Activated CD8-positive, alpha-beta T cell treated with anti-CD3 and anti-CD28 coated beads for 36 hours (primary cell): ENCODE measurements around the gene MECR. TPM values are rescaled to one million over a fixed set of nuclear protein-coding genes. Genes with fewer than 3 reads are reported as not detected.

Source experiments
- ATAC-seq: fragments of 200-7000 bp; cut with Tn5 transposase; one replicate; pipeline ENCODE4 v1.10.0; 2021; ENCODE audit warnings: mild to moderate bottlenecking, moderate library complexity
- CTCF ChIA-PET: fragments of 350-600 bp; sonication (Branson Sonifier 250); formaldehyde crosslinking; loops from one replicate; lab custom pipeline; 2021; ENCODE audit warnings: antibody characterized with exemption; lab: Charles Lee
- POLR2A ChIA-PET: fragments of 350-600 bp; sonication (Branson Sonifier 250); formaldehyde crosslinking; loops from one replicate; lab custom pipeline; 2021; ENCODE audit warnings: antibody characterized with exemption; lab: Charles Lee
- DNase-seq: peaks from one replicate; pipeline ENCODE4 v3.0.0-alpha.2; 2020
- H3K27ac Mint-ChIP-seq: one replicate; pipeline ENCODE4 v1.8.0; 2021; ENCODE audit warnings: mild to moderate bottlenecking, mixed read lengths
- H3K27me3 Mint-ChIP-seq: one replicate; pipeline ENCODE4 v1.8.0; 2021; ENCODE audit warnings: mixed read lengths
- H3K36me3 Mint-ChIP-seq: one replicate; pipeline ENCODE4 v1.8.0; 2021; ENCODE audit warnings: low read depth, mixed read lengths
- H3K4me1 Mint-ChIP-seq: one replicate; pipeline ENCODE4 v1.8.0; 2021; ENCODE audit warnings: low read depth, mixed read lengths
- H3K4me3 Mint-ChIP-seq: one replicate; pipeline ENCODE4 v1.8.0; 2021; ENCODE audit warnings: mild to moderate bottlenecking, moderate library complexity, mixed read lengths
- H3K9me3 Mint-ChIP-seq: one replicate; pipeline ENCODE4 v1.8.0; 2021; ENCODE audit warnings: mixed read lengths
- CTCF ChIP-seq: fragments of 200-600 bp; IDR thresholded peaks from one replicate; pipeline ENCODE4 v1.8.0; 2022; ENCODE audit warnings: antibody characterized with exemption, mild to moderate bottlenecking
- intact Hi-C: fragments of 100-400 bp; cut with micrococcal nuclease; formaldehyde crosslinking; loops from one replicate; pipeline ENCODE4 v1.10.0; 2022
- total RNA-seq, 2 experiments: library from RNA; stranded (reverse); gene quantifications; one replicate each; pipeline ENCODE4 v1.2.3, GENCODE V29; 2021

The MECR gene
- total RNA-seq, 2 experiments from 2014 or later = 42.2 to 43.5 TPM

GRCh38 chr1:29249951-29250581, 19.3 kb upstream of the MECR start:
- Mint-ChIP-seq H3K27me3 (peaks cover 1% of the 10 kb centered on the region), H3K9me3 (no peaks in the 10 kb centered on the region), H3K4me1 (no peaks in the 10 kb centered on the region), H3K4me3 (no peak overlapping the region), H3K27ac (no peak overlapping the region), H3K36me3 (no peaks in the 10 kb centered on the region)
- POLR2A ChIA-PET = no interaction called here
- CTCF ChIA-PET = no interaction called here
- ATAC-seq (no peak), DNase-seq (no peak)
- intact Hi-C loops = no loop called here
- no peak for TF ChIP-seq CTCF

- Mint-ChIP-seq H3K27me3 (peaks cover 1% of the 10 kb centered on the region), H3K4me1 (no peaks in the 10 kb centered on the region), H3K4me3 (no peak overlapping the region), H3K27ac (no peak overlapping the region), H3K36me3 (no peaks in the 10 kb centered on the region), H3K9me3 (no peaks in the 10 kb centered on the region)
- intact Hi-C loops = no loop called here
- no peak for DNase-seq
- no peak for TF ChIP-seq CTCF
- ChIA-PET CTCF (no interaction called here), POLR2A (no interaction called here)
- no peak for ATAC-seq
Measured at GRCh38 chr1:29249170-29249691, 18.5 kb upstream of the MECR start.

GRCh38 chr1:29248409-29248808, 17.7 kb upstream of the MECR start:
- no peak for TF ChIP-seq CTCF
- no peak overlapping the region for H3K27ac Mint-ChIP-seq
- H3K36me3 Mint-ChIP-seq = no peaks in the 10 kb centered on the region
- DNase-seq = no peak
- H3K9me3 Mint-ChIP-seq = no peaks in the 10 kb centered on the region
- H3K4me3 Mint-ChIP-seq = no peak overlapping the region
- H3K4me1 Mint-ChIP-seq = no peaks in the 10 kb centered on the region
- POLR2A ChIA-PET = no interaction called here
- intact Hi-C loops = no loop called here
- peaks cover 1% of the 10 kb centered on the region for H3K27me3 Mint-ChIP-seq
- ATAC-seq = no peak
- CTCF ChIA-PET = no interaction called here

- Mint-ChIP-seq H3K4me3 (no peak overlapping the region), H3K27ac (no peak overlapping the region), H3K27me3 (peaks cover 1% of the 10 kb centered on the region), H3K4me1 (no peaks in the 10 kb centered on the region), H3K36me3 (no peaks in the 10 kb centered on the region), H3K9me3 (no peaks in the 10 kb centered on the region)
- DNase-seq (no peak), ATAC-seq (no peak)
- CTCF ChIA-PET = no interaction called here
- intact Hi-C loops = no loop called here
- no peak for TF ChIP-seq CTCF
- POLR2A ChIA-PET = no interaction called here
Measured at GRCh38 chr1:29247571-29248273, 17.0 kb upstream of the MECR start.

GRCh38 chr1:29247044-29247443, 16.3 kb upstream of the MECR start:
- TF ChIP-seq CTCF = no peak
- POLR2A ChIA-PET = no interaction called here
- ATAC-seq = no peak
- Mint-ChIP-seq H3K4me3 (no peak overlapping the region), H3K27ac (no peak overlapping the region), H3K27me3 (peaks cover 1% of the 10 kb centered on the region), H3K36me3 (no peaks in the 10 kb centered on the region), H3K4me1 (no peaks in the 10 kb centered on the region), H3K9me3 (no peaks in the 10 kb centered on the region)
- no peak for DNase-seq
- CTCF ChIA-PET = interaction anchor here (1.1 kb wide), 1 partner anchor 11 kb away, joined by 3 read pairs; the partner anchor contains the start of gene PTPRU
- intact Hi-C loops = no loop called here
